ENCODE measurements around the gene PDE6A. TPM values are rescaled to one million over a fixed set of nuclear protein-coding genes. Genes with fewer than 3 reads are reported as not detected.

Gene PDE6A
- total and polyA plus RNA-seq, 2 experiments from 2014 or later, result 3.6 to 3.9 TPM

DNA sequence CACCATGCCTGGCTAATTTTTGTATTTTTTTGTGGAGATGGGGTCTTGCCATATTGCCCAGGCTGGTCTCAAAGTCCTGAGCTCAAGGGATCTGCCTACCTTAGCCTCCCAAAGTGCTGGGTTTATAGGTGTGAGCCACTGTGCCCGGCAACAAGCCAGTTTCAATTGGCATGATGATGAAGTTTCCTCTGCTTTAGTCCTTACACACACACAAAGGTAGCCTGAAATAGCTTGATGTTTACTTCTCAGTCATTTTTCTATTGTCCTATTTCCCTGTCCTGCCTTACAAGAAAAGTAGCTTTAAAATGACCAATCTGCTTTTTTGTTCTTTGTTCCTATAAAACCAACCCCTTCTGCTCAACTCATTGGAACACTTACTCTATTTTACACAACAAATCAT, 33.6 kb downstream of the PDE6A start:
- Histone ChIP-seq H2AFZ (no peak overlapping the region), H3K27me3 (no peaks in the 10 kb centered on the region), H3K9me2 (replicated peaks; ENCODE audit: insufficient read depth) (no peaks in the 10 kb centered on the region), H3K27ac (no peak overlapping the region), H3K4me3 (no peak overlapping the region), H3K79me2 (no peaks in the 10 kb centered on the region), H4K20me1 (ENCODE audit: insufficient read depth, poor library complexity, severe bottlenecking) (no peaks in the 10 kb centered on the region), H3K4me2 (no peak overlapping the region), H3K9me3 (ENCODE audit: low read depth) (no peaks in the 10 kb centered on the region), H3K4me1 (ENCODE audit: insufficient read depth) (peaks cover 23% of the 10 kb centered on the region), H3K36me3 (replicated peaks; ENCODE audit: insufficient read depth, low read depth) (no peaks in the 10 kb centered on the region)
- no peak for DNase-seq (ENCODE audit: low spot score)
- TF ChIP-seq EZH2phosphoT487 (IDR thresholded peaks at IDR 0.05; ENCODE audit: low read depth, severe bottlenecking, unreplicated experiment), result no peak
- no peak for TF ChIP-seq EZH2 (IDR thresholded peaks at IDR 0.05; ENCODE audit: borderline replicate concordance)
- TF ChIP-seq, protein P1, sequence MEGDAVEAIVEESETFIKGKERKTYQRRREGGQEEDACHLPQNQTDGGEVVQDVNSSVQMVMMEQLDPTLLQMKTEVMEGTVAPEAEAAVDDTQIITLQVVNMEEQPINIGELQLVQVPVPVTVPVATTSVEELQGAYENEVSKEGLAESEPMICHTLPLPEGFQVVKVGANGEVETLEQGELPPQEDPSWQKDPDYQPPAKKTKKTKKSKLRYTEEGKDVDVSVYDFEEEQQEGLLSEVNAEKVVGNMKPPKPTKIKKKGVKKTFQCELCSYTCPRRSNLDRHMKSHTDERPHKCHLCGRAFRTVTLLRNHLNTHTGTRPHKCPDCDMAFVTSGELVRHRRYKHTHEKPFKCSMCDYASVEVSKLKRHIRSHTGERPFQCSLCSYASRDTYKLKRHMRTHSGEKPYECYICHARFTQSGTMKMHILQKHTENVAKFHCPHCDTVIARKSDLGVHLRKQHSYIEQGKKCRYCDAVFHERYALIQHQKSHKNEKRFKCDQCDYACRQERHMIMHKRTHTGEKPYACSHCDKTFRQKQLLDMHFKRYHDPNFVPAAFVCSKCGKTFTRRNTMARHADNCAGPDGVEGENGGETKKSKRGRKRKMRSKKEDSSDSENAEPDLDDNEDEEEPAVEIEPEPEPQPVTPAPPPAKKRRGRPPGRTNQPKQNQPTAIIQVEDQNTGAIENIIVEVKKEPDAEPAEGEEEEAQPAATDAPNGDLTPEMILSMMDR (IDR thresholded peaks at IDR 0.05; ENCODE audit: poor library complexity), result no peak
- 83% methylated on average over 1 of the region's 1 CpG for WGBS (ENCODE audit: low lambda C conversion rate, missing lambda C conversion rate)

- Histone ChIP-seq H4K20me1 (ENCODE audit: insufficient read depth, poor library complexity, severe bottlenecking) (no peaks in the 10 kb centered on the region), H3K9me3 (ENCODE audit: low read depth) (no peaks in the 10 kb centered on the region), H3K79me2 (no peaks in the 10 kb centered on the region), H3K27ac (no peak overlapping the region), H3K4me1 (ENCODE audit: insufficient read depth) (peaks cover 16% of the 10 kb centered on the region), H3K4me3 (no peak overlapping the region), H2AFZ (no peak overlapping the region), H3K4me2 (no peak overlapping the region), H3K9me2 (replicated peaks; ENCODE audit: insufficient read depth) (no peaks in the 10 kb centered on the region), H3K36me3 (replicated peaks; ENCODE audit: insufficient read depth, low read depth) (no peaks in the 10 kb centered on the region), H3K27me3 (no peaks in the 10 kb centered on the region)
- WGBS (ENCODE audit: low lambda C conversion rate, missing lambda C conversion rate), result 90% methylated on average over 3 of the region's 3 CpGs
- no peak for DNase-seq (ENCODE audit: low spot score)
- TF ChIP-seq, protein P1 (IDR thresholded peaks at IDR 0.05; ENCODE audit: poor library complexity), result no peak
- TF ChIP-seq EZH2phosphoT487 (IDR thresholded peaks at IDR 0.05; ENCODE audit: low read depth, severe bottlenecking, unreplicated experiment), result no peak
- TF ChIP-seq EZH2 (IDR thresholded peaks at IDR 0.05; ENCODE audit: borderline replicate concordance), result no peak
These were observed 36.8 kb downstream of the PDE6A start for GRCh38 chr5:149907828-149908227.

- Histone ChIP-seq H3K79me2 (no peaks in the 10 kb centered on the region), H3K4me3 (no peak overlapping the region), H3K9me2 (replicated peaks; ENCODE audit: insufficient read depth) (no peaks in the 10 kb centered on the region), H2AFZ (no peak overlapping the region), H3K9me3 (ENCODE audit: low read depth) (no peaks in the 10 kb centered on the region), H3K27me3 (no peaks in the 10 kb centered on the region), H3K4me2 (no peak overlapping the region), H3K4me1 (ENCODE audit: insufficient read depth) (peaks cover 16% of the 10 kb centered on the region), H3K27ac (peak overlapping the region; percentile 2), H3K36me3 (replicated peaks; ENCODE audit: insufficient read depth, low read depth) (no peaks in the 10 kb centered on the region), H4K20me1 (ENCODE audit: insufficient read depth, poor library complexity, severe bottlenecking) (no peaks in the 10 kb centered on the region)
- DNase-seq (ENCODE audit: low spot score), result no peak
- TF ChIP-seq EZH2phosphoT487 (IDR thresholded peaks at IDR 0.05; ENCODE audit: low read depth, severe bottlenecking, unreplicated experiment) (no peak), EZH2 (IDR thresholded peaks at IDR 0.05; ENCODE audit: borderline replicate concordance) (no peak)
- TF ChIP-seq, protein P1 (IDR thresholded peaks at IDR 0.05; ENCODE audit: poor library complexity), result no peak
These were observed 39.6 kb downstream of the PDE6A start for GRCh38 chr5:149904977-149905376.

Measured in hepatocyte (in vitro differentiated cells).